HepG2 (cell line): ENCODE measurements around the gene CLEC16A. TPM values are rescaled to one million over a fixed set of nuclear protein-coding genes. Genes with fewer than 3 reads are reported as not detected.

Source experiments
- KMT2B ChIP-seq: IDR thresholded peaks from 2 replicates; pipeline ENCODE4 v1.6.1; 2016; ENCODE audit warnings: missing genetic modification reagents, missing compliant biosample characterization
- MED1 ChIP-seq: sonication (generic); formaldehyde crosslinking; IDR thresholded peaks from 2 replicates; pipeline ENCODE4 v1.4.0; 2020; ENCODE audit warnings: missing genetic modification reagents
- MXD4 ChIP-seq: IDR thresholded peaks from 2 replicates; pipeline ENCODE4 v1.6.1; 2016; ENCODE audit warnings: mild to moderate bottlenecking, missing biosample characterization, missing genetic modification reagents
- NFIB ChIP-seq: sonication (generic); formaldehyde crosslinking; IDR thresholded peaks from 2 replicates; pipeline ENCODE4 v1.9.0; 2021; ENCODE audit warnings: missing genetic modification reagents, mild to moderate bottlenecking, borderline replicate concordance
- RBAK ChIP-seq: sonication (generic); formaldehyde crosslinking; IDR thresholded peaks from 2 replicates; pipeline ENCODE4 v1.5.1; 2020; ENCODE audit warnings: mild to moderate bottlenecking, missing genetic modification reagents
- SATB2 ChIP-seq: sonication (generic); formaldehyde crosslinking; IDR thresholded peaks from 2 replicates; pipeline ENCODE4 v1.5.0; 2020; ENCODE audit warnings: missing genetic modification reagents
- SOX13 ChIP-seq, 3 experiments: fragments of 450-650 bp in 1 of 3; sonication (generic) in 1 of 3; formaldehyde crosslinking in 1 of 3; IDR thresholded peaks in 2 of 3; conservative IDR thresholded peaks in 1 of 3; 2 replicates each; pipeline versions ENCODE4 v1.5.0 to v1.6.1; 2016 to 2020; ENCODE audit warnings: antibody characterized with exemption in 1 of 3, mild to moderate bottlenecking in 1 of 3, missing compliant biosample characterization in 1 of 3, missing genetic modification reagents in 1 of 3, moderate library complexity in 1 of 3
- SP4 ChIP-seq: sonication (generic); formaldehyde crosslinking; IDR thresholded peaks from 2 replicates; pipeline ENCODE4 v1.8.1; 2023; ENCODE audit warnings: mild to moderate bottlenecking, missing genetic modification reagents
- SPEN ChIP-seq: sonication (generic); formaldehyde crosslinking; IDR thresholded peaks from 2 replicates; pipeline ENCODE4 v1.5.1; 2020; ENCODE audit warnings: low read depth, mild to moderate bottlenecking, missing genetic modification reagents
- SYNCRIP ChIP-seq: fragments of 200-400 bp; formaldehyde crosslinking; IDR thresholded peaks from 2 replicates; pipeline ENCODE4 v1.6.1; 2018; ENCODE audit warnings: mild to moderate bottlenecking, low read depth, low read length; ENCODE audit not compliant: insufficient read depth
- TBL1XR1 ChIP-seq: fragments of 150-350 bp; IDR thresholded peaks from 2 replicates; pipeline ENCODE4 v1.6.1; 2014; ENCODE audit warnings: borderline replicate concordance, low read length; ENCODE audit not compliant: partially characterized antibody
- TCF7L2 ChIP-seq: IDR thresholded peaks from 2 replicates; pipeline ENCODE4 v1.6.1; 2011; ENCODE audit warnings: mild to moderate bottlenecking, low read depth, low read length, moderate library complexity
- WIZ ChIP-seq: sonication (generic); formaldehyde crosslinking; IDR thresholded peaks from 2 replicates; pipeline ENCODE4 v1.5.1; 2020; ENCODE audit warnings: mild to moderate bottlenecking, missing genetic modification reagents
- YEATS2 ChIP-seq: sonication (generic); formaldehyde crosslinking; IDR thresholded peaks from 2 replicates; pipeline ENCODE4 v1.4.0; 2020; ENCODE audit warnings: missing genetic modification reagents, borderline replicate concordance
- ZBTB20 ChIP-seq: sonication (generic); formaldehyde crosslinking; IDR thresholded peaks from 2 replicates; pipeline ENCODE4 v1.8.1; 2023; ENCODE audit warnings: missing genetic modification reagents, low read depth, mild to moderate bottlenecking, borderline replicate concordance
- ZFP36 ChIP-seq: fragments of 150-350 bp; IDR thresholded peaks from 2 replicates; pipeline ENCODE4 v1.6.1; 2018; ENCODE audit warnings: borderline replicate concordance, low read length, low read depth; ENCODE audit not compliant: partially characterized antibody
- ZMYM3 ChIP-seq: sonication (generic); formaldehyde crosslinking; IDR thresholded peaks from 2 replicates; pipeline ENCODE4 v1.5.1; 2020; ENCODE audit warnings: mild to moderate bottlenecking, missing genetic modification reagents
- ZNF124 ChIP-seq: sonication (generic); formaldehyde crosslinking; IDR thresholded peaks from 2 replicates; pipeline ENCODE4 v1.4.0; 2020; ENCODE audit warnings: missing genetic modification reagents
- ZNF549 ChIP-seq: sonication (generic); formaldehyde crosslinking; IDR thresholded peaks from 2 replicates; pipeline ENCODE4 v1.5.0; 2020; ENCODE audit warnings: missing genetic modification reagents
- ZNF713 ChIP-seq: sonication (generic); formaldehyde crosslinking; IDR thresholded peaks from 2 replicates; pipeline ENCODE4 v1.4.0; 2020; ENCODE audit warnings: mild to moderate bottlenecking, missing genetic modification reagents
- ZNF772 ChIP-seq: sonication (generic); formaldehyde crosslinking; IDR thresholded peaks from 2 replicates; pipeline ENCODE4 v1.5.0; 2020; ENCODE audit warnings: mild to moderate bottlenecking, missing genetic modification reagents
- ZNF788 ChIP-seq: sonication (generic); formaldehyde crosslinking; IDR thresholded peaks from 2 replicates; pipeline ENCODE4 v1.5.0; 2020; ENCODE audit warnings: mild to moderate bottlenecking, missing genetic modification reagents, borderline replicate concordance
- polyA plus RNA-seq, 8 experiments: library from polyadenylated mRNA; depleted of rRNA in 3 of 8; stranded (reverse) in 7 of 8; unstranded in 1 of 8; fragments of >200 nt; fragmentation: Illumina TruSeq in 4 of 8; extraction: Trizol in 4 of 8; gene quantifications; 2 replicates each; pipeline versions ENCODE4 v1.2.1 to v1.2.3, GENCODE V29; 2011 to 2016; ENCODE audit warnings: low read depth in 4 of 8, missing spikeins in 1 of 8, mixed read lengths in 1 of 8; ENCODE audit not compliant: insufficient read depth in 1 of 8
- total RNA-seq, 5 experiments: library from RNA; depleted of rRNA; stranded (reverse); fragments of >200 nt; fragmentation: Illumina TruSeq; extraction: Trizol; gene quantifications; 2 replicates each; pipeline ENCODE4 v1.2.3, GENCODE V29; 2016; ENCODE audit warnings: low read depth in 1 of 5
- TF ChIP-seq, protein P1 (sequence below): sonication (generic); formaldehyde crosslinking; IDR thresholded peaks from 2 replicates; pipeline ENCODE4 v1.4.0; 2020; ENCODE audit warnings: low read depth, mild to moderate bottlenecking, missing genetic modification reagents
- TF ChIP-seq, protein P2 (sequence below), 2 experiments: IDR thresholded peaks; 2 replicates each; pipeline ENCODE4 v1.6.1; 2011 to 2012; ENCODE audit warnings: low read length in 2 of 2, borderline replicate concordance in 1 of 2, low read depth in 1 of 2, mild to moderate bottlenecking in 1 of 2, moderate library complexity in 1 of 2
- TF ChIP-seq, protein P3 (sequence below): sonication (generic); formaldehyde crosslinking; IDR thresholded peaks from 2 replicates; pipeline ENCODE4 v1.5.0; 2020; ENCODE audit warnings: missing genetic modification reagents

CLEC16A gene
- total and polyA plus RNA-seq, 2 of the 13 experiments (the other 11 are each of a cell fraction or from before 2014, with no cell fraction given): 8.5 to 10.3 TPM

DNA sequence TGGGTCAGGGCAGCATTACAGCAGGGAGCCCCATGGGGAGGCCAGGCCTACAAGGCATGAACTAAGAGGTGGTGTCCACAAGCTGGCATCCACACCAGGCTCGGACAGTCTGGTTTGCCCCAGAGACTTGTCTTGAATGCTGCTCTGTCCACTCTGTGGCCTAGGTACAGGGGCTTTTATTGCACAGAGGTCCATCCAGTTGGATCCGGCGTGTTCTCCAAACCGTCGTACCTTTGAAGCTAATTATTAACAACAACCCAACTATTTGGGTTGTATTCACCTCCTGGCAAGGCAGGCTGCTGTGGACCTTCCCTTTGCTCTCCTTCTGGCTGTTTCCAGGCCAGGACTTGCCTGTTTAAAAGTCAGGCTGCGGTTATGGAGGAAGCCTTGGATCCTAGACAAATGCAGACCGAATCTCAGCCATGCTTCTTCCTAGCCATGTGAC lies 123.4 kb downstream of the CLEC16A start (continued):
- TF ChIP-seq, protein P1, sequence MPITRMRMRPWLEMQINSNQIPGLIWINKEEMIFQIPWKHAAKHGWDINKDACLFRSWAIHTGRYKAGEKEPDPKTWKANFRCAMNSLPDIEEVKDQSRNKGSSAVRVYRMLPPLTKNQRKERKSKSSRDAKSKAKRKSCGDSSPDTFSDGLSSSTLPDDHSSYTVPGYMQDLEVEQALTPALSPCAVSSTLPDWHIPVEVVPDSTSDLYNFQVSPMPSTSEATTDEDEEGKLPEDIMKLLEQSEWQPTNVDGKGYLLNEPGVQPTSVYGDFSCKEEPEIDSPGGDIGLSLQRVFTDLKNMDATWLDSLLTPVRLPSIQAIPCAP (CRISPR knock-in tag): no peak
- TF ChIP-seq SP4 (CRISPR knock-in tag) (0 out of 2 replicates have a peak, but pooled peaks have one; percentile 24), ZBTB20 (CRISPR knock-in tag) (no peak), WIZ (CRISPR knock-in tag) (no peak), KMT2B (no peak), ZNF124 (0 out of 2 replicates have a peak, but pooled peaks have one; percentile 73), MXD4 (CRISPR knock-in tag) (no peak), ZNF772 (no peak), TCF7L2 (no peak), SYNCRIP (no peak), YEATS2 (CRISPR knock-in tag) (no peak), ZNF549 (CRISPR knock-in tag) (no peak), SOX13 (IDR thresholded peaks at IDR 0.05) (no peak), SOX13 (CRISPR knock-in tag; conservative IDR thresholded peaks at IDR 0.05 in 1 of 2, IDR thresholded peaks at IDR 0.05 in 1 of 2) (peak in 1 of 2 experiments; percentile 12; a peak in 1 of 4 replicates), ZFP36 (no peak), ZMYM3 (peak; percentile 70), MED1 (CRISPR knock-in tag) (no peak; the same call in 1 of the 2 replicates), ZNF788 (peak; percentile 55; the same call in 1 of the 2 replicates), SATB2 (CRISPR knock-in tag) (no peak), NFIB (CRISPR knock-in tag) (no peak), ZNF713 (CRISPR knock-in tag) (no peak), RBAK (CRISPR knock-in tag) (no peak), TBL1XR1 (no peak), SPEN (CRISPR knock-in tag) (no peak)
- TF ChIP-seq, protein P2, sequence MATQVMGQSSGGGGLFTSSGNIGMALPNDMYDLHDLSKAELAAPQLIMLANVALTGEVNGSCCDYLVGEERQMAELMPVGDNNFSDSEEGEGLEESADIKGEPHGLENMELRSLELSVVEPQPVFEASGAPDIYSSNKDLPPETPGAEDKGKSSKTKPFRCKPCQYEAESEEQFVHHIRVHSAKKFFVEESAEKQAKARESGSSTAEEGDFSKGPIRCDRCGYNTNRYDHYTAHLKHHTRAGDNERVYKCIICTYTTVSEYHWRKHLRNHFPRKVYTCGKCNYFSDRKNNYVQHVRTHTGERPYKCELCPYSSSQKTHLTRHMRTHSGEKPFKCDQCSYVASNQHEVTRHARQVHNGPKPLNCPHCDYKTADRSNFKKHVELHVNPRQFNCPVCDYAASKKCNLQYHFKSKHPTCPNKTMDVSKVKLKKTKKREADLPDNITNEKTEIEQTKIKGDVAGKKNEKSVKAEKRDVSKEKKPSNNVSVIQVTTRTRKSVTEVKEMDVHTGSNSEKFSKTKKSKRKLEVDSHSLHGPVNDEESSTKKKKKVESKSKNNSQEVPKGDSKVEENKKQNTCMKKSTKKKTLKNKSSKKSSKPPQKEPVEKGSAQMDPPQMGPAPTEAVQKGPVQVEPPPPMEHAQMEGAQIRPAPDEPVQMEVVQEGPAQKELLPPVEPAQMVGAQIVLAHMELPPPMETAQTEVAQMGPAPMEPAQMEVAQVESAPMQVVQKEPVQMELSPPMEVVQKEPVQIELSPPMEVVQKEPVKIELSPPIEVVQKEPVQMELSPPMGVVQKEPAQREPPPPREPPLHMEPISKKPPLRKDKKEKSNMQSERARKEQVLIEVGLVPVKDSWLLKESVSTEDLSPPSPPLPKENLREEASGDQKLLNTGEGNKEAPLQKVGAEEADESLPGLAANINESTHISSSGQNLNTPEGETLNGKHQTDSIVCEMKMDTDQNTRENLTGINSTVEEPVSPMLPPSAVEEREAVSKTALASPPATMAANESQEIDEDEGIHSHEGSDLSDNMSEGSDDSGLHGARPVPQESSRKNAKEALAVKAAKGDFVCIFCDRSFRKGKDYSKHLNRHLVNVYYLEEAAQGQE (IDR thresholded peaks at IDR 0.05; ENCODE audit: borderline replicate concordance in 1 of 2, low read depth in 1 of 2, low read length in 2 of 2): no peak
- TF ChIP-seq, protein P3, sequence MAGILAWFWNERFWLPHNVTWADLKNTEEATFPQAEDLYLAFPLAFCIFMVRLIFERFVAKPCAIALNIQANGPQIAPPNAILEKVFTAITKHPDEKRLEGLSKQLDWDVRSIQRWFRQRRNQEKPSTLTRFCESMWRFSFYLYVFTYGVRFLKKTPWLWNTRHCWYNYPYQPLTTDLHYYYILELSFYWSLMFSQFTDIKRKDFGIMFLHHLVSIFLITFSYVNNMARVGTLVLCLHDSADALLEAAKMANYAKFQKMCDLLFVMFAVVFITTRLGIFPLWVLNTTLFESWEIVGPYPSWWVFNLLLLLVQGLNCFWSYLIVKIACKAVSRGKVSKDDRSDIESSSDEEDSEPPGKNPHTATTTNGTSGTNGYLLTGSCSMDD: no peak
